Large intestine (tissue), 3 donors: ENCODE measurements around the gene KIAA1755. TPM values are rescaled to one million over a fixed set of nuclear protein-coding genes. Genes with fewer than 3 reads are reported as not detected.

ENCODE experiments used
- DNase-seq, 2 donors: peaks; one replicate each; pipeline versions ENCODE4 v3.0.0 to v3.0.0-alpha.2; 2013
- H3K27ac ChIP-seq: one replicate; pipeline ENCODE4 v1.5.1; 2013; ENCODE audit warnings: low read length
- H3K27me3 ChIP-seq: 2 replicates; pipeline ENCODE4 v1.6.1; 2013; ENCODE audit warnings: low read length; ENCODE audit not compliant: control insufficient read depth, insufficient read depth
- H3K36me3 ChIP-seq: 2 replicates; pipeline ENCODE4 v1.6.1; 2013; ENCODE audit warnings: low read length; ENCODE audit not compliant: control insufficient read depth, insufficient read depth
- H3K4me1 ChIP-seq: one replicate; pipeline ENCODE4 v1.6.1; 2013; ENCODE audit warnings: low read length; ENCODE audit not compliant: control insufficient read depth, insufficient read depth
- H3K4me3 ChIP-seq: one replicate; pipeline ENCODE4 v1.5.1; 2013; ENCODE audit warnings: low read length
- H3K9me3 ChIP-seq: one replicate; pipeline ENCODE4 v1.6.1; 2013; ENCODE audit warnings: mild to moderate bottlenecking, low read depth, low read length, moderate library complexity; ENCODE audit not compliant: control insufficient read depth
- WGBS: methylation state at CpG from one replicate; pipeline ENCODE4 v1.1.5; 2013; ENCODE audit warnings: low lambda C conversion rate; ENCODE audit not compliant: insufficient coverage; 5-methylcytosine and 5-hydroxymethylcytosine counted together
- polyA plus RNA-seq: library from polyadenylated mRNA; unstranded; fragments of 120-200 nt; gene quantifications from one replicate; pipeline ENCODE4 v1.2.1, GENCODE V29; 2013

The KIAA1755 gene
- polyA plus RNA-seq, 1 donor, result 8.4 TPM

GRCh38 chr20:38181971-38182370, 78.6 kb downstream of the KIAA1755 start:
- 100% methylated on average over 1 of the region's 3 CpGs for WGBS

GRCh38 chr20:38181207-38181801, 79.2 kb downstream of the KIAA1755 start:
- H3K4me1 ChIP-seq, result no peaks in the 10 kb centered on the region
- 80% methylated on average over 1 of the region's 7 CpGs for WGBS
- H3K27me3 ChIP-seq, result peaks cover 2% of the 10 kb centered on the region
- no peaks in the 10 kb centered on the region for H3K9me3 ChIP-seq
- H3K27ac ChIP-seq, result no peak overlapping the region
- H3K4me3 ChIP-seq, result no peak overlapping the region
- DNase-seq, result no peak
- H3K36me3 ChIP-seq, result no peaks in the 10 kb centered on the region

More at GRCh38 chr20:38181971-38182370, 78.6 kb downstream of the KIAA1755 start:
- Histone ChIP-seq H3K27ac (no peak overlapping the region), H3K4me3 (no peak overlapping the region), H3K27me3 (peaks cover 2% of the 10 kb centered on the region), H3K36me3 (no peaks in the 10 kb centered on the region), H3K9me3 (no peaks in the 10 kb centered on the region), H3K4me1 (no peaks in the 10 kb centered on the region)
- DNase-seq, result no peak

DNA sequence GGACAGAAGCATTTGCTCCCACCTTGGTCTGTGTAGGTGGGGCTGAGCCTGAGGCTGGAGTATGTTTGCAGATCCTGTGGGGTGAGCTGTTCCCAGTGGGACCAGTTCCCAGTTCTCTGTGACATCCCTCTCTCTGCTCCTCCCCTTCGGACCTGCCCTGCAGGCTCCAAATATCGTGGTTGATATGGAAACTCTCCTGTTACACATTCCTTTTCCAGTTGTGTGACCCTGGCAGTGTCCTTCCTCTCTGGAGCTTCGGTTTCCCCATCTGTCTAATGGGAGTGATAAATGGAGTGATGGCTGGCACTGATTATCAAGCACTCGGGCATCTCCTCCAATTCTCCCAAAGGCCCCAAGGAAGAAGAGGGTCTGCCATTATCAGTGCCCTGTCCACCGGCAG, 79.8 kb downstream of the KIAA1755 start:
- no CpG with 5 or more reads among the region's 5 CpGs for WGBS
- Histone ChIP-seq H3K4me3 (no peak overlapping the region), H3K4me1 (no peaks in the 10 kb centered on the region), H3K27ac (no peak overlapping the region), H3K36me3 (no peaks in the 10 kb centered on the region), H3K27me3 (peaks cover 2% of the 10 kb centered on the region), H3K9me3 (no peaks in the 10 kb centered on the region)
- no peak for DNase-seq

DNA sequence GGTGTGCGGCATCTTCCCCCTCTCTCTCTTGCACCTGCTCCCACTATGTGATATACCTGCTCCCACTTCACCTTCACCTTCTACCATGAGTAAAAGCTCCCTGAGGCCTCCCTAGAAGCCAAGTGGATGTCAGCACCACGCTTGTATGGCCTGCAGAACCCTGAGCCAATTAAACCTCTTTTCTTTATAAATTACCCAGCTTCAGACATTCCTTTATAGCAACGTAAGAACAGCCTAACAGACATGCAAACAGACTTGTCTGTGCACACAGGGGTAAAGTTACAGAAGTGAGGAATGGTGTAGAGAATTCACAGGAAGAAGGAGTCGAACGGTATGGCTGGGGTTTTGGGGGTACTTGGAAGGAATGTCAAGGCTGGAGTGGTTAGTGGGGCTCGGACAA, 80.7 kb downstream of the KIAA1755 start:
- Histone ChIP-seq H3K27ac (no peak overlapping the region), H3K4me3 (no peak overlapping the region), H3K36me3 (no peaks in the 10 kb centered on the region), H3K27me3 (peaks cover 2% of the 10 kb centered on the region), H3K4me1 (no peaks in the 10 kb centered on the region), H3K9me3 (no peaks in the 10 kb centered on the region)
- WGBS, result 52% methylated on average over 2 of the region's 6 CpGs
- DNase-seq, result no peak

GRCh38 chr20:38178581-38178980, 82.0 kb downstream of the KIAA1755 start:
- peaks cover 2% of the 10 kb centered on the region for H3K27me3 ChIP-seq
- no CpG with 5 or more reads among the region's 4 CpGs for WGBS
- H3K4me3 ChIP-seq, result no peak overlapping the region
- no peak overlapping the region for H3K27ac ChIP-seq
- H3K9me3 ChIP-seq, result no peaks in the 10 kb centered on the region
- peaks cover 1% of the 10 kb centered on the region for H3K4me1 ChIP-seq
- no peak for DNase-seq
- H3K36me3 ChIP-seq, result no peaks in the 10 kb centered on the region

- WGBS, result no CpG with 5 or more reads among the region's 8 CpGs
- Histone ChIP-seq H3K4me3 (no peak overlapping the region), H3K27me3 (peaks cover 2% of the 10 kb centered on the region), H3K27ac (no peak overlapping the region), H3K4me1 (peaks cover 6% of the 10 kb centered on the region), H3K36me3 (no peaks in the 10 kb centered on the region), H3K9me3 (no peaks in the 10 kb centered on the region)
- no peak for DNase-seq
Observed at GRCh38 chr20:38178065-38178491, 82.5 kb downstream of the KIAA1755 start.

GRCh38 chr20:38177201-38177600, 83.3 kb downstream of the KIAA1755 start:
- H3K36me3 ChIP-seq, result no peaks in the 10 kb centered on the region
- no peak overlapping the region for H3K27ac ChIP-seq
- no peaks in the 10 kb centered on the region for H3K9me3 ChIP-seq
- no CpG with 5 or more reads among the region's 9 CpGs for WGBS
- peaks cover 6% of the 10 kb centered on the region for H3K4me1 ChIP-seq
- no peaks in the 10 kb centered on the region for H3K27me3 ChIP-seq
- no peak overlapping the region for H3K4me3 ChIP-seq
- DNase-seq, result no peak

DNA sequence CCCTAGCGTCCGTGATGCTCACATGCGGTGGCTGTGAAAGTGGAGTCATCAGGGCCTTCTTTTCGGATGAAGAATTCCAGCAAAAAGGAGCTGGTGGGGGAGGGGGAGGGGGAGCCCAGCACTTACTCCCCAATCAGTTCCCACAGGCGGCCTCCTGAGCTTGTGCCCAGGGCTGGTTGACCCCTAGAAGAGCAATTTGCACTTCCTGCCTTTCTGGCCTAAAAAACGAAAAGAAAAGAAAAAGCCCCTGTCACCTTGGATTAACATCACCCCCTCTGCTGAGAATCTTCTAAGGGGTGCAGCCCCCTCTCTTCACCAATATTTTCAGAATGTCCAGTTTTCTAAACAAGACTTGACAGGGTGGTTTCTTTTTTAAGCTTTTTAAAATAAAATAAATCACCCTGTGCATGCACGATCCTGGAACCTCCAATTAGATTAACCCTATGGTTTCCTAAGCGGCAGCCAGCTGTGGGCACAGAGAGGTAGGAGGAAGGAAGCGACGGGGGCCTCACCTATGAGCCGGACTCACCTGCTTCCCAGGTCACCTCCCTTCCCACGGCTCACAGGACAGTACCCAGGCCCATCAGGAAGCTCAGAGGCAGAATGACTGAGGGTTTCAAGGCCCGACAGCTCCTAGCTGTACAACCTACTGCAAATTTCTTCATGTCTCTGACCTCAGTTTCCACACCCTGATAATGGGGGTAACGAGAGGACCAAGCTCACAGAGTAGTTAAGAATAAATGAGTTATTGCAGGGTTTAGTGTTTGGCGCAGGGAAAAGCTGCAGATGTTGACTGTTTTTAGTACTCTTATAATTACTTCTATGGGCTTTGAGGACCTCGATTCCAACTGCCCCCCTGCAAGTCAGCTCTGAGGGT, 85.0 kb downstream of the KIAA1755 start:
- Histone ChIP-seq H3K36me3 (no peaks in the 10 kb centered on the region), H3K27ac (no peak overlapping the region), H3K4me3 (no peak overlapping the region), H3K9me3 (no peaks in the 10 kb centered on the region), H3K27me3 (no peaks in the 10 kb centered on the region), H3K4me1 (peaks cover 6% of the 10 kb centered on the region)
- WGBS, result 80% methylated on average over 1 of the region's 16 CpGs
- DNase-seq, result no peak

GRCh38 chr20:38173237-38174156, 87.0 kb downstream of the KIAA1755 start:
- no peaks in the 10 kb centered on the region for H3K9me3 ChIP-seq
- H3K27ac ChIP-seq, result no peak overlapping the region
- WGBS, result no CpG with 5 or more reads among the region's 14 CpGs
- H3K36me3 ChIP-seq, result no peaks in the 10 kb centered on the region
- no peak for DNase-seq
- no peak overlapping the region for H3K4me3 ChIP-seq
- H3K27me3 ChIP-seq, result no peaks in the 10 kb centered on the region
- peaks cover 12% of the 10 kb centered on the region for H3K4me1 ChIP-seq

DNA sequence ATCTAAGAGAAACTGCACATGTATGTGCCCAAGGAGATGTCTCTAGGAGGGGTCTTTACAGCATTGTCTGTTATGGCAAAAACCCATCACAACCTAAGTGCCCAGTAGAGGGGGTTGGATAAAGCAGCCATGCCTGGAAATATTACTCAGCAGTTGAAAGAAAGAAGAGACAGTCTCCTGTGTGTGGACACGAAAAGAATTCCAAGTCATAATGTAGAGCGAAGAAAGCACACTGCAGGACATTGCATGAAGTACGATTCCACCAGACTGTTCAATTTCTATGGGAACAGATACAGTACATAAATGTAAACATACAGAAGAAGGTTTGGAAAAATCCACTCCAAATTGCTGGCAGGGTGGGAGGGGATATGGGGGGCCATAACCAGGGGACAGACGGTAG, 88.1 kb downstream of the KIAA1755 start:
- Histone ChIP-seq H3K27ac (no peak overlapping the region), H3K36me3 (no peaks in the 10 kb centered on the region), H3K4me3 (no peak overlapping the region), H3K4me1 (peaks cover 22% of the 10 kb centered on the region), H3K9me3 (no peaks in the 10 kb centered on the region), H3K27me3 (no peaks in the 10 kb centered on the region)
- DNase-seq, result no peak
- WGBS, result 67% methylated on average over 2 of the region's 4 CpGs
